ENCODE results near the gene BANF2.

BANF2 gene

GRCh38 chr20:17671011-17671410 lies 28.8 kb upstream of the BANF2 start:
- no peak for DNase-seq (ENCODE audit: extremely low read depth, low read depth)
- no peak for TF ChIP-seq CTCF (IDR thresholded peaks at IDR 0.05; ENCODE audit: low read depth, low read length, missing control alignments)
- no peak overlapping the region for H3K4me3 ChIP-seq (replicated peaks; ENCODE audit: low read depth, low read length)

GRCh38 chr20:17671565-17671964 lies 28.2 kb upstream of the BANF2 start:
- TF ChIP-seq CTCF (IDR thresholded peaks at IDR 0.05; ENCODE audit: low read depth, low read length, missing control alignments) = no peak
- no peak overlapping the region for H3K4me3 ChIP-seq (replicated peaks; ENCODE audit: low read depth, low read length)
- no peak for DNase-seq (ENCODE audit: extremely low read depth, low read depth)

- no peak for TF ChIP-seq CTCF (IDR thresholded peaks at IDR 0.05; ENCODE audit: low read depth, low read length, missing control alignments)
- DNase-seq (ENCODE audit: extremely low read depth, low read depth) = no peak
- H3K4me3 ChIP-seq (replicated peaks; ENCODE audit: low read depth, low read length) = no peak overlapping the region
Measured at GRCh38 chr20:17673084-17673483, 26.7 kb upstream of the BANF2 start.

- no peak for DNase-seq (ENCODE audit: extremely low read depth, low read depth)
- TF ChIP-seq CTCF (IDR thresholded peaks at IDR 0.05; ENCODE audit: low read depth, low read length, missing control alignments) = no peak
- H3K4me3 ChIP-seq (replicated peaks; ENCODE audit: low read depth, low read length) = no peak overlapping the region
Measured at GRCh38 chr20:17674722-17675518, 24.8 kb upstream of the BANF2 start.

GRCh38 chr20:17675519-17676377 lies 24.0 kb upstream of the BANF2 start:
- no peak overlapping the region for H3K4me3 ChIP-seq (replicated peaks; ENCODE audit: low read depth, low read length)
- DNase-seq (ENCODE audit: extremely low read depth, low read depth) = no peak
- no peak for TF ChIP-seq CTCF (IDR thresholded peaks at IDR 0.05; ENCODE audit: low read depth, low read length, missing control alignments)

- no peak for TF ChIP-seq CTCF (IDR thresholded peaks at IDR 0.05; ENCODE audit: low read depth, low read length, missing control alignments)
- DNase-seq (ENCODE audit: extremely low read depth, low read depth) = no peak
- H3K4me3 ChIP-seq (replicated peaks; ENCODE audit: low read depth, low read length) = no peak overlapping the region
Measured at GRCh38 chr20:17676378-17676759, 23.4 kb upstream of the BANF2 start.
